ENCODE measurements around the gene COL7A1. TPM values are rescaled to one million over a fixed set of nuclear protein-coding genes. Genes with fewer than 3 reads are reported as not detected.

The COL7A1 gene
- total and polyA plus RNA-seq, 2 of the 8 experiments (the other 6 are each of a cell fraction or from before 2014, with no cell fraction given): 10.7 to 13.9 TPM

DNA sequence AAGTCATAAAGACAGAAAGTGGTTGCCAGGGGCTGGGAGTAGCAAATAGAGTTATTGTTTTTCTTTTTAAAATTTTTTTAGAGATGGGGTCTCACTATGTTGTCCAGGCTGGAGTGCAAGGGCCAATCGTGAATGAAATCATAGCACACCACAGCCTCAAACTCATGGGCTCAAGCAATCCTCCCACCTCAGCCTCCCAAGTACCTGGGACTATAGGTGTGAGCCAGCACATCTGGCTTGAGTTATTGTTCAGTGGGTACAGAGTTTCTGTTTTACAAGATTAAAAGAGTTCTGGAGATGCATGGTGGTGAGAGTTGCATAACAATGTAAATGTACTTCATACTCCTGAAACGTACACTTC is 62.2 kb downstream of the COL7A1 start:
- Histone ChIP-seq H3K79me2 (ENCODE audit: control insufficient read depth in 1 of 2, insufficient read depth in 2 of 2, low read length in 2 of 2) (no peaks in the 10 kb centered on the region), H2BK5ac (ENCODE audit: low read depth, low read length) (no peak overlapping the region), H4K8ac (ENCODE audit: extremely low read depth, insufficient read depth, low read length) (no peak overlapping the region), H2AFZ (ENCODE audit: low read length) (no peak overlapping the region), H4K20me1 (replicated peaks in 1 of 2; ENCODE audit: control insufficient read depth in 1 of 2, insufficient read depth in 2 of 2, low read length in 2 of 2) (peaks cover 0 to 4% of the 10 kb centered on the region in 2 experiments), H2BK20ac (ENCODE audit: low read length) (no peak overlapping the region), H3K4ac (replicated peaks; ENCODE audit: insufficient read length, low read depth, low read length) (no peak overlapping the region), H3K79me1 (ENCODE audit: low read depth, low read length) (no peaks in the 10 kb centered on the region), H3K14ac (ENCODE audit: insufficient read length) (no peak overlapping the region), H3K23me2 (ENCODE audit: low read depth, low read length) (no peaks in the 10 kb centered on the region; the same call in 1 of the 2 replicates), H2BK15ac (ENCODE audit: low read length) (no peak overlapping the region), H3K4me2 (ENCODE audit: insufficient read depth in 1 of 2, low read depth in 2 of 2, low read length in 2 of 2) (no peak overlapping the region), H2BK120ac (replicated peaks; ENCODE audit: low read depth, low read length) (no peak overlapping the region), H3K36me3 (ENCODE audit: control insufficient read depth in 2 of 4, insufficient read depth in 4 of 4, low read length in 3 of 4) (peaks cover 2 to 29% (median 18%) of the 10 kb centered on the region in 4 experiments; a peak in 7 of 8 replicates), H3K18ac (ENCODE audit: extremely low read depth, low read length) (no peak overlapping the region), H3K4me3 (ENCODE audit: extremely low read depth in 1 of 4, insufficient read depth in 2 of 4, low read depth in 3 of 4, low read length in 4 of 4) (no peak overlapping the region), H4K91ac (replicated peaks; ENCODE audit: insufficient read length, low read length) (no peak overlapping the region), H3K23ac (ENCODE audit: insufficient read length) (no peak overlapping the region), H3K27ac (ENCODE audit: low read depth, low read length) (no peak overlapping the region), H3K56ac (replicated peaks; ENCODE audit: insufficient read length, low read depth, low read length) (no peak overlapping the region), H2AK5ac (ENCODE audit: low read depth, low read length) (no peak overlapping the region), H3K9me3 (ENCODE audit: insufficient read depth in 2 of 2, low read depth in 1 of 2, low read length in 1 of 2) (no peaks in the 10 kb centered on the region), H4K5ac (ENCODE audit: insufficient read length, low read depth, low read length) (no peak overlapping the region), H2BK12ac (ENCODE audit: low read depth, low read length) (no peak overlapping the region), H3K9ac (replicated peaks in 1 of 4; ENCODE audit: extremely low read depth in 1 of 4, low read depth in 3 of 4, low read length in 3 of 4) (no peak overlapping the region), H3K4me1 (replicated peaks in 1 of 4; ENCODE audit: control insufficient read depth in 3 of 4, insufficient read depth in 4 of 4, low read length in 3 of 4) (no peaks in the 10 kb centered on the region), H3K27me3 (replicated peaks in 1 of 4; ENCODE audit: control insufficient read depth in 3 of 4, extremely low read depth in 1 of 4, insufficient read depth in 3 of 4, low read length in 3 of 4) (no peaks in the 10 kb centered on the region)
- 88% methylated on average over 2 of the region's 2 CpGs; no CpG with 5 or more reads in 1 of the 2 experiments for WGBS, 2 experiments (ENCODE audit: extremely low coverage in 1 of 2, insufficient coverage in 1 of 2, insufficient read length in 1 of 2, insufficient replicate concordance in 2 of 2, low coverage in 1 of 2, low lambda C conversion rate in 2 of 2, missing lambda C conversion rate in 1 of 2)
- FAIRE-seq (no peak), DNase-seq (ENCODE audit: low read depth in 1 of 2, low spot score in 2 of 2) (no peak)
- POLR2A ChIA-PET (ENCODE audit: partially characterized antibody): interaction anchor here (1.2 to 2.2 kb wide), 2 partner anchors 9 to 61 kb away, joined by 3 to 6 read pairs; no protein-coding TSS in a partner anchor
- CTCF ChIA-PET (ENCODE audit: partially characterized antibody): interaction anchor here (0.6 to 7.0 kb wide), 5 partner anchors 9 to 402 kb away, joined by 3 to 35 read pairs (median 8); no protein-coding TSS in a partner anchor
- TF ChIP-seq SP1 (IDR thresholded peaks at IDR 0.05; ENCODE audit: low read depth, low read length): no peak
- no peak for TF ChIP-seq TBP (IDR thresholded peaks at IDR 0.05; ENCODE audit: low read depth, low read length)
- TF ChIP-seq, protein P1, sequence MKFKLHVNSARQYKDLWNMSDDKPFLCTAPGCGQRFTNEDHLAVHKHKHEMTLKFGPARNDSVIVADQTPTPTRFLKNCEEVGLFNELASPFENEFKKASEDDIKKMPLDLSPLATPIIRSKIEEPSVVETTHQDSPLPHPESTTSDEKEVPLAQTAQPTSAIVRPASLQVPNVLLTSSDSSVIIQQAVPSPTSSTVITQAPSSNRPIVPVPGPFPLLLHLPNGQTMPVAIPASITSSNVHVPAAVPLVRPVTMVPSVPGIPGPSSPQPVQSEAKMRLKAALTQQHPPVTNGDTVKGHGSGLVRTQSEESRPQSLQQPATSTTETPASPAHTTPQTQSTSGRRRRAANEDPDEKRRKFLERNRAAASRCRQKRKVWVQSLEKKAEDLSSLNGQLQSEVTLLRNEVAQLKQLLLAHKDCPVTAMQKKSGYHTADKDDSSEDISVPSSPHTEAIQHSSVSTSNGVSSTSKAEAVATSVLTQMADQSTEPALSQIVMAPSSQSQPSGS (IDR thresholded peaks at IDR 0.05; ENCODE audit: low read length): no peak
- TF ChIP-seq SIX5 (IDR thresholded peaks at IDR 0.05; ENCODE audit: low read depth, low read length): no peak
- TF ChIP-seq CEBPB (IDR thresholded peaks at IDR 0.05; ENCODE audit: low read depth, low read length): no peak
- no peak for TF ChIP-seq JUND (IDR thresholded peaks at IDR 0.05; ENCODE audit: low read length)
- no peak for TF ChIP-seq FOSL1 (IDR thresholded peaks at IDR 0.05; ENCODE audit: insufficient read depth, low read depth, low read length)
- TF ChIP-seq SIRT6 (IDR thresholded peaks at IDR 0.05; ENCODE audit: low read length): no peak
- TF ChIP-seq, protein P2, sequence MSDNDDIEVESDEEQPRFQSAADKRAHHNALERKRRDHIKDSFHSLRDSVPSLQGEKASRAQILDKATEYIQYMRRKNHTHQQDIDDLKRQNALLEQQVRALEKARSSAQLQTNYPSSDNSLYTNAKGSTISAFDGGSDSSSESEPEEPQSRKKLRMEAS (IDR thresholded peaks at IDR 0.05): no peak
- no peak for TF ChIP-seq RAD21 (IDR thresholded peaks at IDR 0.05 in 1 of 2, conservative IDR thresholded peaks at IDR 0.05 in 1 of 2; ENCODE audit: low read depth in 2 of 2, low read length in 2 of 2)
- TF ChIP-seq POLR2AphosphoS5 (IDR thresholded peaks at IDR 0.05; ENCODE audit: low read depth, low read length): no peak

All from H1 (cell line).